Activated naive CD4-positive, alpha-beta T cell treated with anti-CD3 and anti-CD28 coated beads, Interleukin-2, amount 50 U/mL, for 72 hours (primary cell): ENCODE results near the gene NOC4L. TPM values are rescaled to one million over a fixed set of nuclear protein-coding genes. Genes with fewer than 3 reads are reported as not detected.

Experiments used
- ATAC-seq, 2 donors: fragments of 150-1000 bp; cut with Tn5 transposase; 2 replicates each; pipeline ENCODE4 v1.10.0; 2021; ENCODE audit warnings: mild to moderate bottlenecking in 2 of 2, moderate library complexity in 2 of 2
- DNase-seq, 2 donors: peaks; one replicate each; pipeline ENCODE4 v3.0.0; 2021 to 2022; ENCODE audit warnings: low spot score in 2 of 2
- H3K27ac Mint-ChIP-seq, 2 donors: one replicate each; pipeline ENCODE4 v1.8.0; 2022; ENCODE audit warnings: mild to moderate bottlenecking in 2 of 2, mixed read lengths in 2 of 2
- H3K36me3 Mint-ChIP-seq, 2 donors: one replicate each; pipeline ENCODE4 v1.8.0; 2022; ENCODE audit warnings: mixed read lengths in 2 of 2
- H3K9me3 Mint-ChIP-seq, 2 donors: one replicate each; pipeline ENCODE4 v1.8.0; 2022; ENCODE audit warnings: mixed read lengths in 2 of 2
- total RNA-seq, 2 donors: library from RNA; stranded (reverse); gene quantifications; one replicate each; pipeline ENCODE4 v1.2.3, GENCODE V29; 2022

NOC4L gene
- total RNA-seq, 2 donors from 2014 or later: 21.0 to 29.3 TPM

GRCh38 chr12:132201391-132202120, 57.3 kb downstream of the NOC4L start:
- H3K27ac Mint-ChIP-seq: no peak overlapping the region
- no peaks in the 10 kb centered on the region for H3K36me3 Mint-ChIP-seq
- ATAC-seq (no peak), DNase-seq (no peak)
- no peaks in the 10 kb centered on the region for H3K9me3 Mint-ChIP-seq

Other genes with a start within 250 kb of the NOC4L start
- 10 to 100 TPM; 17.1 to 33.9 TPM for gene ULK1, start 249.8 kb upstream of the NOC4L start, total RNA-seq
- gene PUS1, start 215.2 kb upstream of the NOC4L start, total RNA-seq: 10 to 100 TPM; 16.6 to 49.9 TPM
- gene EP400, start 194.5 kb upstream of the NOC4L start, total RNA-seq: 10 to 100 TPM; 55.6 to 57.4 TPM
- gene DDX51, start 138 bp upstream of the NOC4L start, total RNA-seq: 10 to 100 TPM; 22.0 to 34.5 TPM
- under 1 TPM in 1 of 2 donors, not detected in 1; 0.41 TPM for gene GALNT9, start 185.1 kb downstream of the NOC4L start, total RNA-seq